HG03066 (cell line): ENCODE data around the gene CYP46A1.
"Not testable (repeated sequence)": the region's sequence is repeated elsewhere in the genome, so short reads cannot be mapped to it uniquely, and the experiment has no call there.

Experiments
- ATAC-seq: cut with Tn5 transposase; IDR thresholded peaks from one replicate; pipeline ENCODE4 v1.9.1; 2021; ENCODE audit warnings: low read depth; ENCODE audit not compliant: unreplicated experiment

CYP46A1 gene

GRCh38 chr14:99683619-99684409 lies at the start of gene CYP46A1:
TSS of gene CYP46A1 (plus strand) at chr14:99684298. CDS start at chr14:99684418, 120 bp downstream.
- peak; percentile 93 for ATAC-seq

GRCh38 chr14:99634443-99634842 lies 49.7 kb upstream of the CYP46A1 start:
- no peak for ATAC-seq

- ATAC-seq: no peak
Measured at GRCh38 chr14:99635116-99635515, 49.0 kb upstream of the CYP46A1 start.

GRCh38 chr14:99636487-99636886 lies 47.6 kb upstream of the CYP46A1 start:
- no peak for ATAC-seq

- ATAC-seq: no peak
Measured at GRCh38 chr14:99637624-99638023, 46.5 kb upstream of the CYP46A1 start.

- not testable (repeated sequence) for ATAC-seq
Measured at GRCh38 chr14:99642771-99643170, 41.3 kb upstream of the CYP46A1 start.

GRCh38 chr14:99643343-99643742 lies 40.8 kb upstream of the CYP46A1 start:
- ATAC-seq: no peak

GRCh38 chr14:99644035-99644587 lies 40.0 kb upstream of the CYP46A1 start:
- ATAC-seq: no peak

GRCh38 chr14:99644723-99645544 lies 39.2 kb upstream of the CYP46A1 start, which contains the start of gene HHIPL1:
TSS of gene HHIPL1 (plus strand) at chr14:99645129. CDS start at chr14:99645208, 79 bp downstream.
- ATAC-seq: no peak

GRCh38 chr14:99645545-99646505 lies 38.3 kb upstream of the CYP46A1 start:
- ATAC-seq: no peak

- ATAC-seq: no peak
Measured at GRCh38 chr14:99647411-99647810, 36.7 kb upstream of the CYP46A1 start.

GRCh38 chr14:99648027-99648784 lies 35.9 kb upstream of the CYP46A1 start:
- ATAC-seq: no peak

GRCh38 chr14:99649219-99649618 lies 34.9 kb upstream of the CYP46A1 start:
- ATAC-seq: no peak

- no peak for ATAC-seq
Measured at GRCh38 chr14:99649643-99650042, 34.5 kb upstream of the CYP46A1 start.

GRCh38 chr14:99650189-99650588 lies 33.9 kb upstream of the CYP46A1 start:
- ATAC-seq: no peak

GRCh38 chr14:99651953-99652746 lies 31.9 kb upstream of the CYP46A1 start:
- no peak for ATAC-seq

- no peak for ATAC-seq
Measured at GRCh38 chr14:99654235-99654985, 29.7 kb upstream of the CYP46A1 start.

- no peak for ATAC-seq
Measured at GRCh38 chr14:99655521-99655920, 28.6 kb upstream of the CYP46A1 start.
